ENCODE data around the gene SLC18A2.

Gene SLC18A2

DNA sequence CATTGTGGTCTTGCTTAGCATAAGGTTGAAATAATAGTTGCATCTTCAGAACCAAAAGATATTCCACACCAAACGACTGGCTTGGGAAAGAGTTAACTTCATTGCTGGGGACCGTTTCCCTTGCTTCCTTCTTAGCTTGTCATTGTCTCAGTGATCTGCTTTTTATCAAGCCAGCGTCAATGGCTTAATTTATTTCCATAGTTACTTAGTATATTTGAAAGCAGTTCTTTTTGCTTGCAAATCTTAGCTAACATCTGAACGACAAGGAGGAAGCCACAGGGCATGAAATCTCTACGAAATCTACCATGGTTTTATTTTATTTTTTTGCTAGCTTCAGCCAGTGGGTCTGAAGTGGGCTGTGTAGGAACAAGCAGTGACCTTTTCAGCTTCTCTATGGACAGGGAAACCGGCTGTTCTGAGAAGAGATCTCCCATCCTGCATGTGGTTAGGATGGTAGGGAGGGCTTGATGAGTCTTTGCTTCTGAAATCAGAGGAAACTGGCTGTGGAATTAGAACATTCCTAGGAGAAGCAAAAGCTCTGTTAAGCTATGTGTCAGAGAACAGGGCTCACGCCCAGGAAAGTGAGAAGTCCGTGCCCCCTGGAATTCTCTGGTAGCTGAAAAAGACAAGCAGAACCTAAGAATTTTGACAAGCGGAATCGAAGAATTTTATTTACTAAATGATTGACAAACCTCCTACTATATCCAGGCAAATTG lies 8.0 kb downstream of the SLC18A2 start:
- H3K4me1 ChIP-seq (ENCODE audit: control insufficient read depth, low read length), result no peaks in the 10 kb centered on the region
- H4K20me1 ChIP-seq (ENCODE audit: control insufficient read depth, insufficient read depth, low read depth, low read length), result no peaks in the 10 kb centered on the region
- TF ChIP-seq EZH2phosphoT487 (IDR thresholded peaks at IDR 0.05; ENCODE audit: borderline replicate concordance, low read length), result no peak
- TF ChIP-seq, protein P1, sequence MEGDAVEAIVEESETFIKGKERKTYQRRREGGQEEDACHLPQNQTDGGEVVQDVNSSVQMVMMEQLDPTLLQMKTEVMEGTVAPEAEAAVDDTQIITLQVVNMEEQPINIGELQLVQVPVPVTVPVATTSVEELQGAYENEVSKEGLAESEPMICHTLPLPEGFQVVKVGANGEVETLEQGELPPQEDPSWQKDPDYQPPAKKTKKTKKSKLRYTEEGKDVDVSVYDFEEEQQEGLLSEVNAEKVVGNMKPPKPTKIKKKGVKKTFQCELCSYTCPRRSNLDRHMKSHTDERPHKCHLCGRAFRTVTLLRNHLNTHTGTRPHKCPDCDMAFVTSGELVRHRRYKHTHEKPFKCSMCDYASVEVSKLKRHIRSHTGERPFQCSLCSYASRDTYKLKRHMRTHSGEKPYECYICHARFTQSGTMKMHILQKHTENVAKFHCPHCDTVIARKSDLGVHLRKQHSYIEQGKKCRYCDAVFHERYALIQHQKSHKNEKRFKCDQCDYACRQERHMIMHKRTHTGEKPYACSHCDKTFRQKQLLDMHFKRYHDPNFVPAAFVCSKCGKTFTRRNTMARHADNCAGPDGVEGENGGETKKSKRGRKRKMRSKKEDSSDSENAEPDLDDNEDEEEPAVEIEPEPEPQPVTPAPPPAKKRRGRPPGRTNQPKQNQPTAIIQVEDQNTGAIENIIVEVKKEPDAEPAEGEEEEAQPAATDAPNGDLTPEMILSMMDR (IDR thresholded peaks at IDR 0.05; ENCODE audit: low read depth, low read length, poor library complexity, severe bottlenecking), result no peak
- H3K9me3 ChIP-seq (ENCODE audit: control insufficient read depth, insufficient read depth, low read length), result no peaks in the 10 kb centered on the region
- H3K9me2 ChIP-seq (replicated peaks; ENCODE audit: control insufficient read depth, low read length), result no peaks in the 10 kb centered on the region
- no peak overlapping the region for H3K4me3 ChIP-seq (ENCODE audit: low read length)
- H3K79me2 ChIP-seq (ENCODE audit: control insufficient read depth, low read length), result no peaks in the 10 kb centered on the region
- H3K36me3 ChIP-seq (ENCODE audit: control insufficient read depth, low read length), result no peaks in the 10 kb centered on the region
- H3K4me2 ChIP-seq (ENCODE audit: low read length), result no peak overlapping the region
- peaks cover 14% of the 10 kb centered on the region for H3K27me3 ChIP-seq (ENCODE audit: control insufficient read depth, low read length)
- H3K27ac ChIP-seq (ENCODE audit: low read depth, low read length), result no peak overlapping the region
- H3F3A ChIP-seq (ENCODE audit: control insufficient read depth, insufficient read depth), result no peaks in the 10 kb centered on the region

DNA sequence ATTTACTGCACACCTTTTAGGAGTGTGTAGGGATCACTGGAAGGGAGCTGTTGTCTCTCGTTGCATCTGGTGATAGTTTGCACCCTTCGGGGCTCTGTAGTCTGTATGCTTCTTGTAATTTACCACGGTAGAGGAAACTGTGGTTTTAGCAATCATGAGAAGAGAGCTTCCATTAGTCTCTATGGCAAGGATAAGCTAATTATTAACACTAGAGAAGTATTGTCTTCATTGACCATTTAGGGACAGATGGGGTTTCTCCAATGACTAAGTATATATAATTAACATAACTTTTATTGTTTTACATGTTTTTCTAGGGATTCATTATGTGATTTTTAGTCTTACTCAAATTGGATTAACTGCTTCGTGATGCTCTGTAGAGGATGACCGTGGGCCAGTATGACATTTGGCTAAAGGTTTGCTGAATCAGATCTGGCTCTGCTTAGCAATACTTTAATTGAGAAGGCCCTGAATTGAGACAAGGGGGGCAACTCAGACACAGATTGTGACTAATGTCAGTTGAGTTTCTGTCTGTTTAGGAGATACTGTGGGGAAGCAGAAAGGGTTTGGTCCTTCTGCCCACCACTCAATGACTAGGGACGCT lies 8.7 kb downstream of the SLC18A2 start:
- Histone ChIP-seq H3K36me3 (ENCODE audit: control insufficient read depth, low read length) (no peaks in the 10 kb centered on the region), H3F3A (ENCODE audit: control insufficient read depth, insufficient read depth) (no peaks in the 10 kb centered on the region), H3K4me1 (ENCODE audit: control insufficient read depth, low read length) (no peaks in the 10 kb centered on the region), H3K27ac (ENCODE audit: low read depth, low read length) (no peak overlapping the region), H4K20me1 (ENCODE audit: control insufficient read depth, insufficient read depth, low read depth, low read length) (no peaks in the 10 kb centered on the region), H3K4me2 (ENCODE audit: low read length) (no peak overlapping the region), H3K79me2 (ENCODE audit: control insufficient read depth, low read length) (no peaks in the 10 kb centered on the region), H3K4me3 (ENCODE audit: low read length) (no peak overlapping the region), H3K27me3 (ENCODE audit: control insufficient read depth, low read length) (peaks cover 14% of the 10 kb centered on the region), H3K9me2 (replicated peaks; ENCODE audit: control insufficient read depth, low read length) (no peaks in the 10 kb centered on the region), H3K9me3 (ENCODE audit: control insufficient read depth, insufficient read depth, low read length) (no peaks in the 10 kb centered on the region)
- TF ChIP-seq, protein P1 (IDR thresholded peaks at IDR 0.05; ENCODE audit: low read depth, low read length, poor library complexity, severe bottlenecking), result no peak
- TF ChIP-seq EZH2phosphoT487 (IDR thresholded peaks at IDR 0.05; ENCODE audit: borderline replicate concordance, low read length), result no peak

DNA sequence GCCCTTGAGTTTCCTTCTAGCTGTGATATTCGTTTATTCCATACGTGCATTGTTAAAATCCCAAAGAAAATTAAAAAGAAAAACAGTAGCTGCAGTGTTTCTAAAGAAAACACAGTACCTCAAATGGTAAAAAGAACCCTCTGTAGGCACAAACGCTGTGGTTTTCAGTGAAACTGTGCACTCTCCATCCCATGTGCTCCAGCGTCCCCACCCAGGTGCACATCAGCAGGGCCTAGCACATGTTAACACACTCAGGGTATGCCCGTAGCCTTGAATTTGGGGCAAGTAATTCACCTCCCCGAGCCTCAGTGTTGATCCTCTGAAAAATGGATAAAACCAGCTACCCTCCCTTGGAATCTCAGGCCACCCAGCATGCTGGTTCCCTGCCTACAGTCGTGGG lies 9.5 kb downstream of the SLC18A2 start:
- Histone ChIP-seq H3F3A (ENCODE audit: control insufficient read depth, insufficient read depth) (no peaks in the 10 kb centered on the region), H3K4me1 (ENCODE audit: control insufficient read depth, low read length) (no peaks in the 10 kb centered on the region), H3K36me3 (ENCODE audit: control insufficient read depth, low read length) (no peaks in the 10 kb centered on the region), H3K9me2 (replicated peaks; ENCODE audit: control insufficient read depth, low read length) (no peaks in the 10 kb centered on the region), H3K27me3 (ENCODE audit: control insufficient read depth, low read length) (peaks cover 14% of the 10 kb centered on the region), H3K9me3 (ENCODE audit: control insufficient read depth, insufficient read depth, low read length) (no peaks in the 10 kb centered on the region), H4K20me1 (ENCODE audit: control insufficient read depth, insufficient read depth, low read depth, low read length) (no peaks in the 10 kb centered on the region), H3K79me2 (ENCODE audit: control insufficient read depth, low read length) (no peaks in the 10 kb centered on the region), H3K27ac (ENCODE audit: low read depth, low read length) (no peak overlapping the region), H3K4me2 (ENCODE audit: low read length) (no peak overlapping the region), H3K4me3 (ENCODE audit: low read length) (no peak overlapping the region)
- TF ChIP-seq EZH2phosphoT487 (IDR thresholded peaks at IDR 0.05; ENCODE audit: borderline replicate concordance, low read length), result no peak
- TF ChIP-seq, protein P1 (IDR thresholded peaks at IDR 0.05; ENCODE audit: low read depth, low read length, poor library complexity, severe bottlenecking), result no peak
